Activated T-helper 1 cell treated with anti-CD3 and anti-CD28 coated beads, Interleukin-12 subunit alpha, Interleukin-12 subunit beta, Interleukin-2, Interleukin-4 antibody, amounts not matched to agents 30 ng/mL and 10 ng/mL and 1 ng/mL, durations not matched to agents 14 hours and 24 hours and 36 hours (primary cell): ENCODE data around the gene P2RX4. TPM values are rescaled to one million over a fixed set of nuclear protein-coding genes. Genes with fewer than 3 reads are reported as not detected.
"Not testable (repeated sequence)": the region's sequence is repeated elsewhere in the genome, so short reads cannot be mapped to it uniquely, and the experiment has no call there.

Experiments
- DNase-seq: peaks from one replicate; pipeline ENCODE4 v3.0.0; 2021; ENCODE audit warnings: low spot score
- H3K27ac Mint-ChIP-seq: one replicate; pipeline ENCODE4 v1.8.0; 2021; ENCODE audit warnings: mild to moderate bottlenecking, mixed read lengths
- H3K27me3 Mint-ChIP-seq: one replicate; pipeline ENCODE4 v1.8.0; 2022; ENCODE audit warnings: mild to moderate bottlenecking, moderate library complexity, mixed read lengths; ENCODE audit not compliant: insufficient read depth
- H3K36me3 Mint-ChIP-seq: one replicate; pipeline ENCODE4 v1.8.0; 2021; ENCODE audit warnings: low read depth, mixed read lengths
- H3K4me1 Mint-ChIP-seq: one replicate; pipeline ENCODE4 v1.8.0; 2021; ENCODE audit warnings: low read depth, mixed read lengths
- H3K4me3 Mint-ChIP-seq: one replicate; pipeline ENCODE4 v1.8.0; 2021; ENCODE audit warnings: mild to moderate bottlenecking, moderate library complexity, mixed read lengths
- H3K9me3 Mint-ChIP-seq: one replicate; pipeline ENCODE4 v1.8.0; 2021; ENCODE audit warnings: mixed read lengths
- intact Hi-C: fragments of 100-400 bp; cut with micrococcal nuclease; formaldehyde crosslinking; loops from one replicate; pipeline ENCODE4 v1.15.1; 2024
- total RNA-seq: library from RNA; stranded (reverse); gene quantifications from 2 replicates; pipeline ENCODE4 v1.2.3, GENCODE V29; 2022

Gene P2RX4, protein sequence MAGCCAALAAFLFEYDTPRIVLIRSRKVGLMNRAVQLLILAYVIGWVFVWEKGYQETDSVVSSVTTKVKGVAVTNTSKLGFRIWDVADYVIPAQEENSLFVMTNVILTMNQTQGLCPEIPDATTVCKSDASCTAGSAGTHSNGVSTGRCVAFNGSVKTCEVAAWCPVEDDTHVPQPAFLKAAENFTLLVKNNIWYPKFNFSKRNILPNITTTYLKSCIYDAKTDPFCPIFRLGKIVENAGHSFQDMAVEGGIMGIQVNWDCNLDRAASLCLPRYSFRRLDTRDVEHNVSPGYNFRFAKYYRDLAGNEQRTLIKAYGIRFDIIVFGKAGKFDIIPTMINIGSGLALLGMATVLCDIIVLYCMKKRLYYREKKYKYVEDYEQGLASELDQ
- 22.8 and 25.3 TPM in 2 replicates for total RNA-seq

DNA sequence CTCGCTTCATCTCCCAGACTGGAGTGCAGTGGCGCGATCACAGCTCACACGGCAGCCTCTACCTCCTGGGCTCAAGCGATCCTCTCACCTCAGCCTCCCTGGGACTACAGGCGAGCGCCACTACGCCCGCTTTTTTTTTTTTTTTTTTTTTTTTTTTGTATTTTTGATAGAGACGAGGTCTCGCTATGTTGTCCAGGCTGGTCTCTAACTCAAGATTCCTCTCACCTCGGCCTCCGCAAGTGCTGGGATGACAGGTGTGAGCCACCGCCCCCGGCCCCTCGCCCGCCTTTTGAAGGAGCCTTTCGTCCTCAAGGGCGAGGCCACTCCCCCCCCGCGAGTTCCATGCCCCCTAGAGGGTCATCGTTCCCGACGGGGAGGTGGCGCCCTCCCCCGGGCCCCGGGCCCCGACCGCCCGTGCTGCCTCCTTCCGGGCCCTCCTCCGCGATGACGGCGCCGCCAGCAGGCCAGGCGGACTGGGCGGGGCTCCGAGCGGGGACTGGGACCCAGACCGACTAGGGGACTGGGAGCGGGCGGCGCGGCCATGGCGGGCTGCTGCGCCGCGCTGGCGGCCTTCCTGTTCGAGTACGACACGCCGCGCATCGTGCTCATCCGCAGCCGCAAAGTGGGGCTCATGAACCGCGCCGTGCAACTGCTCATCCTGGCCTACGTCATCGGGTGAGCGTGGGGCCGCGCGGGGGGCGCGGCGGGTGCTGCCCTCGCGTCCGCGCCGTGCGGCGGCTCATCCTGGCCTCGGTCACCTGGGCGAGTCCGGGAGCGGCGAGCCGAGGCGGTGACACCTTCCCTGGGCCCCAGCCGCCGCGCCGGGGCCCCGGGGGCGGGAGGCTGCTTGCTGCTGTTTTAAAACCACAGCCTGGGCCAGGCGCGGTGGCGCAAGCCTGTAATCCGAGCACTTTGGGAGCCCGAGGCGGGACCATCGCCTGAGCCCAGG, at the start of gene P2RX4:
TSS of gene P2RX4 (plus strand) at position 506 of the 949 bp plus-strand sequence. CDS start at position 542, 36 bp downstream.
- Mint-ChIP-seq H3K4me1 (peaks cover 33% of the 10 kb centered on the region), H3K4me3 (peak within 1 kb of the TSS; percentile 85), H3K9me3 (no peaks in the 10 kb centered on the region), H3K36me3 (peaks cover 15% of the 10 kb centered on the region), H3K27ac (peak within 1 kb of the TSS; percentile 94), H3K27me3 (peaks cover 1% of the 10 kb centered on the region)
- intact Hi-C loops, result loop anchor here (1.0 to 5.0 kb wide), 7 partner anchors 13 to 523 kb away; partner anchors contain the start of genes CAMKK2, MLEC, OASL and ORAI1
- DNase-seq, result peak; percentile 87

DNA sequence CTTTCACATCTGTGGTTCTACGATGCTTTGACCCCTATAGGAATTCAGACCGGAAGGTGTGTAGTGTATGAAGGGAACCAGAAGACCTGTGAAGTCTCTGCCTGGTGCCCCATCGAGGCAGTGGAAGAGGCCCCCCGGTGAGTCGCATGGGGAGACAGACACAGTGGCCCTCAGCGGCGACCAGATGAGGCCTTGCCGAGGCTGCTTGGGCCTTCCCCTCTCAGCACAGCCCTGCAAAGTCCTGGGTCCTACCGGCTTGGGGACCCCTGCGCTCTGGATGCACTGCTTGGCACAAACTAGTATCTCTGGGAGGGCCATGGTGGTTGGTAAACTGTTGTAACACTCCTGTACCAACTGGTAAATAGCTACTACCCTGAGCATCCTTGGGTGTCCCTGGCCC, 47.5 kb upstream of the P2RX4 start:
- no peak for DNase-seq
- Mint-ChIP-seq H3K36me3 (peaks cover 53% of the 10 kb centered on the region), H3K4me1 (peaks cover 12% of the 10 kb centered on the region), H3K4me3 (no peak overlapping the region), H3K27ac (no peak overlapping the region), H3K27me3 (no peaks in the 10 kb centered on the region), H3K9me3 (peaks cover 13% of the 10 kb centered on the region)
- intact Hi-C loops, result no loop called here

DNA sequence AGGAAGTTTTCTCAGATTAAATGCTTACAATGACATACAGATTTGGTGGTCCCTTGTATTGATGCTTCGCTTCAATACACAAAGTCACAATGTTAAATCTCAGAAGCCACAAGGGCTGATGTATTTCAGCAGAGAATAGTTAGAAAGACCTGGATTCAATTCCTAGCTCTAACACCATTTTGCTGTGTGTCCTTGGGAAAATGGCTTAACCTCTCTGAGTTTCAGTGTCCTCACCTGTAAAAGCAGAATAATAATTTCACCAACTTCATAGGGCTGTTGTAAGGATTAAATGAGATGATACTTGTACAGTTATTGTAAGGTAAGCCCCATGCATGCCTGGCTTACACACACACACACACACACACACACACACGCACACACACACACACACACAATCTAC, 46.9 kb upstream of the P2RX4 start:
- intact Hi-C loops, result no loop called here
- peaks cover 48% of the 10 kb centered on the region for H3K36me3 Mint-ChIP-seq
- no peak overlapping the region for H3K27ac Mint-ChIP-seq
- no peak overlapping the region for H3K4me3 Mint-ChIP-seq
- H3K4me1 Mint-ChIP-seq, result peaks cover 12% of the 10 kb centered on the region
- no peaks in the 10 kb centered on the region for H3K27me3 Mint-ChIP-seq
- peaks cover 8% of the 10 kb centered on the region for H3K9me3 Mint-ChIP-seq
- DNase-seq, result no peak

DNA sequence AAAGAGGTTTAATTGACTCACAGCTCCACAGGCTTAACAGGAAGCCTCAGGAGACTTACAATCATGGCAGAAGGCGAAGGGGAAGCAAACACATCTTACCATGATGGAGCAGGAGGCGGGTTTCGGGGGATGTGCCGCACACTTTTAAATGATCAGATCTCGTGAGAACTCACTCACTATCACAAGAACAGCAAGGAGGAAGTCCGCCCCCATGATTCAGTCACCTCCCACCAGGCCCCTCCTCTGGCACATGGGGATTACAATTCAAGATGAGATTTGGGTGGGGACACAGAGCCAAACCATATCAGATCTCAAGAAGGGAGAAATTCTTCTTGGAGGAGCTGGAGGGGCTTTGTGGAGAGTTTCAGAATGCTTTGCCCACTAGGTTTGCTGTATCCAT, 45.1 kb upstream of the P2RX4 start:
- intact Hi-C loops, H3K4me3 Mint-ChIP-seq, H3K27ac Mint-ChIP-seq, H3K4me1 Mint-ChIP-seq, H3K27me3 Mint-ChIP-seq, H3K9me3 Mint-ChIP-seq, DNase-seq: not testable (repeated sequence)
- peaks cover 42% of the 10 kb centered on the region for H3K36me3 Mint-ChIP-seq

DNA sequence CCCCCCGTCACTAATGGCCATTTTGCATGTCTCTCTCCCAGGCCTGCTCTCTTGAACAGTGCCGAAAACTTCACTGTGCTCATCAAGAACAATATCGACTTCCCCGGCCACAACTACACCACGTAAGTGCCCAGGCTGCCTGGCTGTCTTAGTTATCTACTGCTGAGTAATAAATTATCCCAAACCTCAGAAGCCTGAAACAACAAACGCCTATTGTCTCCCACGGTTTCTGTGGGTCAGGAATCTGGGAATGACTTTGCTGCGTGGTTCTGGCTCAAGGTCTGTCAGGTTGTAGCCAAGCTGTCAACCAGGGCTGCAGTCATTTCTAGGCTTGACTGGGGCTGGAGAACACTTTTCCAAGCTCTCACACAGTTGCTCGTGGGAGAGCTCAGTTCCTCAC, 44.6 kb upstream of the P2RX4 start:
- Mint-ChIP-seq H3K4me3 (no peak overlapping the region), H3K9me3 (no peaks in the 10 kb centered on the region), H3K27me3 (no peaks in the 10 kb centered on the region), H3K4me1 (no peaks in the 10 kb centered on the region), H3K27ac (no peak overlapping the region), H3K36me3 (peaks cover 40% of the 10 kb centered on the region)
- no peak for DNase-seq
- intact Hi-C loops, result no loop called here

DNA sequence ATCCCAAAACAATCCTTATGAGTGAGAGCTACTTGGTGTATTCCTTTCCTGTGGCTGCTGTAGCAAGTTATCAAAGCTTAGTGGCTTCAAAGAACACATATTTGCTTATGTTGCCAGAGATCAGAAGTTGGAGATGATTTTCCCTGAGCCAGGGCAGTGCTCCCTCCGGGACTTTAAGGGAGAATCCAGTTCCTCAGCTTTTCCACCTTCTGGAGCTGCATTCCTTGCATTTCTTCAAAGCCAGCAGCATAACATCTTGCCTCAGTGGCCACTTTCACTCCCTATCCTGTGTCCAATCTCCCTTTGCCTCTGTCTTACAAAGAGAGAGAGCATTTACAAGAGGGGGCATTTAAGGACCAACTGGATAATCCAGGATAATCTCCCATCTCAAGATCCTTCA, 43.6 kb upstream of the P2RX4 start:
- no peak overlapping the region for H3K4me3 Mint-ChIP-seq
- H3K9me3 Mint-ChIP-seq, result no peaks in the 10 kb centered on the region
- intact Hi-C loops, result no loop called here
- H3K27ac Mint-ChIP-seq, result no peak overlapping the region
- no peak for DNase-seq
- no peaks in the 10 kb centered on the region for H3K4me1 Mint-ChIP-seq
- H3K36me3 Mint-ChIP-seq, result peaks cover 37% of the 10 kb centered on the region
- no peaks in the 10 kb centered on the region for H3K27me3 Mint-ChIP-seq

DNA sequence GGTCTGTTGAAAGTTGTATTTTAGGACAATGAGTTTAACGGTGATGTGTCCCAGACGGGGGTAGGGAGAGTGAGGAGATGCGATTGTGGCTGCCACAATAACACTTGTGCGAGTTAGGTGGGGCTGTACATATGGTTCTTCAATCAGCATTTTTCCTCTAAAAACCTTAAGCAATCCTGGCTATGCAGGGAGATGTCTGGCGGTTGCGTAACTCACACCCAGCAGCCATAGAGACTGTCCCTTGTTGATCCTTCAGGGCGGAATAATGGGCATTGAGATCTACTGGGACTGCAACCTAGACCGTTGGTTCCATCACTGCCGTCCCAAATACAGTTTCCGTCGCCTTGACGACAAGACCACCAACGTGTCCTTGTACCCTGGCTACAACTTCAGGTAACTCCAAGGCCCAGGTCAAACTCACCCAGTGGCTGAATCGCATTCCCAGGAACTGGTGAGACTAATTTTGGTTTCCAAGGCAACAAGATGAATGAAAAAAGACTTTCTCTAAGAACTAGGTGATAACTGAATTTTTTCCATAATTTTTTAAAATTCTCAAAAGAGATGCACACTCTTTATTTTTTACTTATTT, 42.6 kb upstream of the P2RX4 start:
- no peak for DNase-seq
- Mint-ChIP-seq H3K27me3 (no peaks in the 10 kb centered on the region), H3K9me3 (no peaks in the 10 kb centered on the region), H3K4me1 (no peaks in the 10 kb centered on the region), H3K27ac (no peak overlapping the region), H3K4me3 (no peak overlapping the region), H3K36me3 (peaks cover 41% of the 10 kb centered on the region)
- intact Hi-C loops, result no loop called here

DNA sequence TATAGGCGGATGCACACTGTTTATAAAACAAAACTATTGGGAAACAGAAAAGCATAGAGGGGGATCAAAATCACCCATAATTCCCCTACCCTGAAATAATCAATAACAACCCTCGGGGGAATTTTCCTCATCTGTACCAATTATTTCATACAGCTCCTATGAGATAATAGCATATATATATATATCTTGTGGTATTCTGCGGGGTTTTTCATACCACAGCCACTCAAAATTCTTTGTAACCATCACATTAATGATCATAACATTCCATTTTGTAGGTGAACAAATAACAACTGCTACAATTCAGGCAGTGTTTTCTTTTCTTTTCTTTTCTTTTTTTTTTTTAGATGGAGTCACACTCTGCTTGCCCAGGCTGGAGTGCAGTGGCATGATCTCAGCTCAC, 42.0 kb upstream of the P2RX4 start:
- intact Hi-C loops, result no loop called here
- Mint-ChIP-seq H3K36me3 (peaks cover 37% of the 10 kb centered on the region), H3K27ac (no peak overlapping the region), H3K9me3 (no peaks in the 10 kb centered on the region), H3K27me3 (no peaks in the 10 kb centered on the region), H3K4me3 (no peak overlapping the region), H3K4me1 (no peaks in the 10 kb centered on the region)
- DNase-seq, result no peak

DNA sequence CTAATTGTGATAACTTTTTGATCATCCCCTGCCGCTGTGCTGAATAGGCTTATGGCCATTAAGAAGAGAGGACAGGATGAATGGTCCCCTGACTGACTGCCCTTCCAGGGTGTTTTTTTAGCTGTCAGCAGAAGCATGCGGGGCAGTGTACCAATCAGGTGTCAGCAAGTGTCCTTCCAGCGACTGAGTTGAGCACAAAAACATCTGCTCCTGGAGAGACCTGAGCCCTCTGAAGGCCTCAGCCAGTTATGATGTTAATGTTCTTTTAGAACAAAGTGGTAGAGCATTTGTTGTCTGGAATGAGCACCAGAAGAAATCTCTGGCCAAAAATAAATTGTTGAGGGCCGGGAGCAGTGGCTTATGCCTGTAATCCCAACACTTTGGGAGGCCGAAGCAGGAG, 39.8 kb upstream of the P2RX4 start:
- DNase-seq, result no peak
- H3K27me3 Mint-ChIP-seq, result no peaks in the 10 kb centered on the region
- peaks cover 30% of the 10 kb centered on the region for H3K36me3 Mint-ChIP-seq
- no peaks in the 10 kb centered on the region for H3K4me1 Mint-ChIP-seq
- intact Hi-C loops, result no loop called here
- no peak overlapping the region for H3K4me3 Mint-ChIP-seq
- no peak overlapping the region for H3K27ac Mint-ChIP-seq
- H3K9me3 Mint-ChIP-seq, result no peaks in the 10 kb centered on the region

DNA sequence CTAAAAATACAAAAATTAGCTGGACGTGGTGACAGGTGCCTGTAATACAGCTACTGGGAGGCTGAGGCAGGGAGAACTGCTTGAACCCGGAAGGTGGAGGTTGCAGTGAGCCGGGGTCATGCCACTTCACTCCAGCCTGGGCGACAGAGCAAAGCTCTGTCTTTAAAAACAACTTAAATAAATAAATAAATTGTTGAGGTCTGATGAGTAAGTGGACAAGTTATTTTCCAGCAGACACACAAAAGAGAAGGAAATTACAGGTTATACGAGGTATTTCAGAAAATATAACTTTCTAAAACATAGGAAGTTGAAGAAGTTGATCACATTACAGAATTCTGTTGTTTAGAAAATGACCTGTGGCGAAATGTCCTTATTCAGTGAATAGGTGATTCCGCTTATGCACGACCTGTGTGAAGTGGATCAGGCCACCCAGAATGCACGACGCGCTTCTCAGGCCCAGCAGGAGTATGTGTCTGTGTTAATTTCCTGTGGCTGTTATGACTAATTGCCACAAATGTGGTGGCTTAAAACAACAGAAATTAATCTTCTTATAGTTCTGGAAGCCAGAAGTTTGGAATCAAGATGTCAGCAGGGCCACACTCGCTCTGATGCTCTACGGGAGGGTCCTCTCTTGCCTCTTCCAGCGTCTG, 39.2 kb upstream of the P2RX4 start:
- no peaks in the 10 kb centered on the region for H3K9me3 Mint-ChIP-seq
- DNase-seq, result no peak
- no peak overlapping the region for H3K4me3 Mint-ChIP-seq
- intact Hi-C loops, result no loop called here
- H3K27me3 Mint-ChIP-seq, result no peaks in the 10 kb centered on the region
- no peak overlapping the region for H3K27ac Mint-ChIP-seq
- H3K36me3 Mint-ChIP-seq, result peaks cover 24% of the 10 kb centered on the region
- H3K4me1 Mint-ChIP-seq, result no peaks in the 10 kb centered on the region

DNA sequence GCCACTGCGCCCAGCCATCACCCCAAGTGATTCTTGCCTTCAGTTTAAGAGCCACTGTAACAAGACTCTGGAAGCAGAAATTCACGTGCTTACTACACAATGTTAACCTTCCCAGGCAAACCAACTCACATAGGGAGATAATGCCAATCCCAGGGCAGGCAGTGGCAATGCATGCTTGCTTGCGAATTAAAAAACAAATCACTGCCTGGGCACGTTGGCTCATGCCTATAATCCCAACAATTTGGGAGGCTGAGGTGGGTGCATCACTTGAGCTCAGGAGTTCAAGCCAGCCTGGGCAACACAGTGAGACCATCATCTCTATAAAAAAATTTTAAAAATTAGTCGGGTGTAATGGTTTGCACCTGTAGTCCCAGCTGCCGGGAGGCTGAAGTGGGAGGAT, 37.8 kb upstream of the P2RX4 start:
- intact Hi-C loops, result no loop called here
- Mint-ChIP-seq H3K9me3 (no peaks in the 10 kb centered on the region), H3K27me3 (no peaks in the 10 kb centered on the region), H3K4me1 (no peaks in the 10 kb centered on the region), H3K4me3 (no peak overlapping the region), H3K36me3 (peaks cover 23% of the 10 kb centered on the region), H3K27ac (no peak overlapping the region)
- DNase-seq, result no peak

DNA sequence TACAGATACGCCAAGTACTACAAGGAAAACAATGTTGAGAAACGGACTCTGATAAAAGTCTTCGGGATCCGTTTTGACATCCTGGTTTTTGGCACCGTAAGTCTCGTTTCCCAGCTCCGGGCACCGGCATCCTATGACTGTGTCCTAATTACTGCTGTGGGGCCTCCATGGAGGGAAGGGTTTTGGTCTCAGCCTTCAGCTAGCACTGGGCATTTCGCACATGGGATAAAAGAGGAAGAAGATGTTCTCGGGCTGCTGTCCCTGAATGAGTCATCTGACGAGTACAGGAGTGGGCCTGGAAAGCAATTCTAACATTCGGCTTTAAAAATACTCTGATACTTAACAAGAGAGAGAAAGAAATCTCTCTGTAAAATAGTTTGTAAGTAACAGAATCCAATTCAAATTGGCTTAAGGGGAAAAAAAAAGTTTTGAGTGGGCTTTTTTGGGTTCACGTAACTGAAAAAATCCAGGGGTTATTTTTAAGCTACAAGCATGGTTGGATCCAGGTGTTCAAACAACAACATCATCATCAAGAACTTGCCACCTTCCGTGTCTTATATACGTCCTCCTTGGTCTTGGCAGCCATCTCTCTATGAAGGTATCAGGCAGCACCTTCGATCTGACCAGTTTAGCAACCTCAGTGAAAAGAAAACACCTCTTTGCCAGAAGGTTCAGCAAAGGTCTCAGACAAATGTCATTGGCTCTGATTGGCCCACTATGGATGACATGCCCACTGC, 34.4 kb upstream of the P2RX4 start:
- no peaks in the 10 kb centered on the region for H3K9me3 Mint-ChIP-seq
- peaks cover 20% of the 10 kb centered on the region for H3K36me3 Mint-ChIP-seq
- H3K4me3 Mint-ChIP-seq, result no peak overlapping the region
- no peaks in the 10 kb centered on the region for H3K27me3 Mint-ChIP-seq
- H3K27ac Mint-ChIP-seq, result no peak overlapping the region
- H3K4me1 Mint-ChIP-seq, result no peaks in the 10 kb centered on the region
- no peak for DNase-seq
- intact Hi-C loops, result no loop called here
